GM23248 (cell line): ENCODE measurements around the gene TRAPPC2. TPM values are rescaled to one million over a fixed set of nuclear protein-coding genes. Genes with fewer than 3 reads are reported as not detected.

ENCODE experiments used
- DNase-seq: peaks from one replicate; pipeline ENCODE4 v3.0.0-alpha.2; 2015
- H2AFZ ChIP-seq: fragments of 200-600 bp; sonication (generic); 2 replicates; pipeline ENCODE4 v1.6.1; 2016; ENCODE audit warnings: antibody characterized with exemption
- H3F3A ChIP-seq: fragments of 200-600 bp; sonication (generic); 2 replicates; pipeline ENCODE4 v1.6.1; 2016; ENCODE audit warnings: mild to moderate bottlenecking, antibody characterized with exemption, mixed run types; ENCODE audit not compliant: insufficient read depth
- H3K27ac ChIP-seq: fragments of 200-600 bp; sonication (generic); 2 replicates; pipeline ENCODE4 v1.5.1; 2016; ENCODE audit warnings: mild to moderate bottlenecking
- H3K27me3 ChIP-seq: fragments of 200-600 bp; sonication (generic); replicated peaks from 2 replicates; pipeline ENCODE4 v1.6.1; 2016; ENCODE audit warnings: mild to moderate bottlenecking; ENCODE audit not compliant: insufficient read depth
- H3K36me3 ChIP-seq: fragments of 200-600 bp; sonication (generic); 2 replicates; pipeline ENCODE4 v1.6.1; 2016; ENCODE audit warnings: low read depth, mild to moderate bottlenecking
- H3K4me1 ChIP-seq: fragments of 200-600 bp; sonication (generic); 2 replicates; pipeline ENCODE4 v1.6.1; 2016; ENCODE audit warnings: mild to moderate bottlenecking; ENCODE audit not compliant: insufficient read depth
- H3K4me2 ChIP-seq: fragments of 200-600 bp; sonication (generic); one replicate; pipeline ENCODE4 v1.6.1; 2016; ENCODE audit warnings: mild to moderate bottlenecking; ENCODE audit not compliant: unreplicated experiment
- H3K4me3 ChIP-seq: fragments of 200-600 bp; sonication (generic); 2 replicates; pipeline ENCODE4 v1.5.1; 2016; ENCODE audit warnings: mild to moderate bottlenecking
- H3K79me2 ChIP-seq: fragments of 200-600 bp; sonication (generic); 2 replicates; pipeline ENCODE4 v1.6.1; 2016; ENCODE audit warnings: mild to moderate bottlenecking; ENCODE audit not compliant: insufficient read depth
- H3K9ac ChIP-seq: fragments of 200-600 bp; sonication (generic); 2 replicates; pipeline ENCODE4 v1.6.1; 2016; ENCODE audit warnings: mild to moderate bottlenecking
- H3K9me2 ChIP-seq: fragments of 200-600 bp; sonication (generic); 2 replicates; pipeline ENCODE4 v1.6.1; 2016; ENCODE audit warnings: mixed run types, mild to moderate bottlenecking, moderate library complexity; ENCODE audit not compliant: insufficient read depth
- H3K9me3 ChIP-seq: fragments of 200-600 bp; sonication (generic); one replicate; pipeline ENCODE4 v1.6.1; 2017; ENCODE audit warnings: low read depth
- H4K20me1 ChIP-seq: fragments of 200-600 bp; sonication (generic); 2 replicates; pipeline ENCODE4 v1.6.0; 2016; ENCODE audit not compliant: insufficient read depth
- EZH2 ChIP-seq: fragments of 200-600 bp; sonication (generic); IDR thresholded peaks from 2 replicates; pipeline ENCODE4 v1.6.1; 2018; ENCODE audit warnings: antibody characterized with exemption, mild to moderate bottlenecking; ENCODE audit not compliant: insufficient read depth, poor library complexity, severe bottlenecking
- EZH2phosphoT487 ChIP-seq: fragments of 200-600 bp; sonication (generic); IDR thresholded peaks from 2 replicates; pipeline ENCODE4 v1.6.1; 2018; ENCODE audit warnings: antibody characterized with exemption, moderate library complexity, mild to moderate bottlenecking, low read depth; ENCODE audit not compliant: insufficient read depth
- WGBS, 2 experiments: methylation state at CpG; one replicate each; pipeline ENCODE4 v1.1.6; 2015 to 2017; ENCODE audit warnings: low lambda C conversion rate in 2 of 2, low coverage in 1 of 2; ENCODE audit errors: missing lambda C conversion rate in 2 of 2; 5-methylcytosine and 5-hydroxymethylcytosine counted together
- in situ Hi-C: fragments of 300-500 bp; cut with MboI; formaldehyde crosslinking; loops from 2 replicates; pipeline ENCODE4 v1.15.0; 2020
- polyA plus RNA-seq: library from polyadenylated mRNA; unstranded; fragments of >200 nt; fragmentation: Nextera tagmentation; extraction: Ambion mirVana; gene quantifications from 2 replicates; pipeline ENCODE4 v1.2.1, GENCODE V29; 2016
- total RNA-seq: library from RNA; depleted of rRNA; stranded (reverse); fragments of >200 nt; shearing (Covaris generic); gene quantifications from 2 replicates; pipeline ENCODE4 v1.2.3, GENCODE V29; 2014; rRNA removed

Gene TRAPPC2
- total and polyA plus RNA-seq, 2 experiments from 2014 or later: 10.4 to 12.0 TPM

- Histone ChIP-seq H4K20me1 (no peaks in the 10 kb centered on the region), H3K79me2 (no peaks in the 10 kb centered on the region), H3F3A (peaks cover 27% of the 10 kb centered on the region), H3K27ac (no peak overlapping the region), H3K4me2 (no peak overlapping the region), H3K4me1 (peaks cover 30% of the 10 kb centered on the region), H3K36me3 (no peaks in the 10 kb centered on the region), H3K9me3 (no peaks in the 10 kb centered on the region), H3K9ac (no peak overlapping the region), H2AFZ (no peak overlapping the region), H3K4me3 (no peak overlapping the region), H3K27me3 (no peaks in the 10 kb centered on the region), H3K9me2 (no peaks in the 10 kb centered on the region)
- TF ChIP-seq EZH2phosphoT487 (no peak), EZH2 (no peak)
- DNase-seq: no peak
- in situ Hi-C loops: loop anchor here (10.0 to 25.0 kb wide), 2 partner anchors 67 to 369 kb away; partner anchors contain the start of genes GEMIN8, OFD1 and TRAPPC2
These were observed 66.5 kb downstream of the TRAPPC2 start for GRCh38 chrX:13667919-13668318.

- no peak overlapping the region for H3K9ac ChIP-seq
- H3F3A ChIP-seq: peaks cover 29% of the 10 kb centered on the region
- no peak overlapping the region for H3K4me3 ChIP-seq
- no peaks in the 10 kb centered on the region for H3K9me3 ChIP-seq
- no peak overlapping the region for H3K27ac ChIP-seq
- TF ChIP-seq EZH2phosphoT487 (no peak), EZH2 (no peak)
- H3K4me2 ChIP-seq: no peak overlapping the region
- no peaks in the 10 kb centered on the region for H3K36me3 ChIP-seq
- H3K4me1 ChIP-seq: peaks cover 38% of the 10 kb centered on the region
- H4K20me1 ChIP-seq: no peaks in the 10 kb centered on the region
- no peaks in the 10 kb centered on the region for H3K79me2 ChIP-seq
- in situ Hi-C loops: loop anchor here (10.0 to 25.0 kb wide), 2 partner anchors 68 to 370 kb away; partner anchors contain the start of genes GEMIN8, OFD1 and TRAPPC2
- DNase-seq: no peak
- H3K9me2 ChIP-seq: no peaks in the 10 kb centered on the region
- no peaks in the 10 kb centered on the region for H3K27me3 ChIP-seq
- WGBS, 2 experiments: 92% methylated on average over 3 of the region's 3 CpGs
- no peak overlapping the region for H2AFZ ChIP-seq
These were observed 67.6 kb downstream of the TRAPPC2 start for GRCh38 chrX:13666836-13667235.

- 21 to 29% methylated on average over 3 of the region's 3 CpGs for WGBS, 2 experiments
- H3K9ac ChIP-seq: peak overlapping the region; percentile 33; the same call in 1 of the 2 replicates
- DNase-seq: no peak
- H3K4me3 ChIP-seq: no peak overlapping the region
- TF ChIP-seq EZH2phosphoT487 (no peak), EZH2 (no peak)
- no peaks in the 10 kb centered on the region for H4K20me1 ChIP-seq
- no peaks in the 10 kb centered on the region for H3K27me3 ChIP-seq
- no peaks in the 10 kb centered on the region for H3K79me2 ChIP-seq
- peaks cover 39% of the 10 kb centered on the region for H3K4me1 ChIP-seq
- no peaks in the 10 kb centered on the region for H3K9me2 ChIP-seq
- H3F3A ChIP-seq: peaks cover 41% of the 10 kb centered on the region
- no peaks in the 10 kb centered on the region for H3K9me3 ChIP-seq
- peak overlapping the region; percentile 89 for H3K27ac ChIP-seq
- H3K4me2 ChIP-seq: no peak overlapping the region
- no peaks in the 10 kb centered on the region for H3K36me3 ChIP-seq
- no peak overlapping the region for H2AFZ ChIP-seq
- in situ Hi-C loops: loop anchor here (10.0 to 25.0 kb wide), 2 partner anchors 71 to 373 kb away; partner anchors contain the start of genes GEMIN8, OFD1 and TRAPPC2
These were observed 70.4 kb downstream of the TRAPPC2 start for GRCh38 chrX:13664020-13664419.

- H3K9me3 ChIP-seq: no peaks in the 10 kb centered on the region
- H3K9ac ChIP-seq: peak overlapping the region; percentile 86
- no peak for TF ChIP-seq EZH2
- TF ChIP-seq EZH2phosphoT487: no peak
- no peaks in the 10 kb centered on the region for H3K27me3 ChIP-seq
- peak overlapping the region; percentile 79 for H2AFZ ChIP-seq
- 0 to 2% methylated on average over 6 of the region's 6 CpGs for WGBS, 2 experiments
- in situ Hi-C loops: loop anchor here (10.0 to 25.0 kb wide), 2 partner anchors 72 to 375 kb away; partner anchors contain the start of genes GEMIN8, OFD1 and TRAPPC2
- no peaks in the 10 kb centered on the region for H4K20me1 ChIP-seq
- no peaks in the 10 kb centered on the region for H3K9me2 ChIP-seq
- DNase-seq: peak; percentile 84
- H3K4me1 ChIP-seq: peaks cover 35% of the 10 kb centered on the region
- peak overlapping the region; percentile 89 for H3K27ac ChIP-seq
- peak overlapping the region; percentile 97 for H3K4me2 ChIP-seq
- H3K4me3 ChIP-seq: peak overlapping the region; percentile 70
- H3F3A ChIP-seq: peaks cover 52% of the 10 kb centered on the region
- H3K79me2 ChIP-seq: no peaks in the 10 kb centered on the region
- no peaks in the 10 kb centered on the region for H3K36me3 ChIP-seq
These were observed 72.0 kb downstream of the TRAPPC2 start for GRCh38 chrX:13662355-13662791.

Other genes starting within 250 kb of the TRAPPC2 start
- gene EGFL6, start 165.0 kb downstream of the TRAPPC2 start, total RNA-seq: not detected in 2 replicates
- not detected in 2 replicates for gene EGFL6, start 165.0 kb downstream of the TRAPPC2 start, polyA plus RNA-seq
- 2.2 and 4.3 TPM in 2 replicates for gene TCEANC, start 81.5 kb downstream of the TRAPPC2 start, total RNA-seq
- gene TCEANC, start 81.5 kb downstream of the TRAPPC2 start, polyA plus RNA-seq: 2.4 and 2.5 TPM in 2 replicates
- 18.6 and 38.9 TPM in 2 replicates for gene RAB9A, start 45.5 kb downstream of the TRAPPC2 start, total RNA-seq
- 38.9 and 40.4 TPM in 2 replicates for gene RAB9A, start 45.5 kb downstream of the TRAPPC2 start, polyA plus RNA-seq
- gene OFD1, start 128 bp upstream of the TRAPPC2 start, total RNA-seq: 3.2 and 6.2 TPM in 2 replicates
- gene OFD1, start 128 bp upstream of the TRAPPC2 start, polyA plus RNA-seq: 9.6 and 10.4 TPM in 2 replicates
- 0.65 TPM in 1 of 2 replicates, not detected in the other for gene GPM6B, start 82.5 kb upstream of the TRAPPC2 start, total RNA-seq
- 0.25 and 0.40 TPM in 2 replicates for gene GPM6B, start 82.5 kb upstream of the TRAPPC2 start, polyA plus RNA-seq